GM18868 (cell line): ENCODE results near the gene HOXB5.

Experiments used
- ATAC-seq: cut with Tn5 transposase; IDR thresholded peaks from one replicate; pipeline ENCODE4 v1.9.1; 2021; ENCODE audit warnings: mild to moderate bottlenecking, moderate library complexity; ENCODE audit not compliant: unreplicated experiment

HOXB5 gene

GRCh38 chr17:48593126-48593829 is at the start of gene HOXB5:
TSS of gene HOXB5 (minus strand) at chr17:48593779. CDS start at chr17:48593682, 97 bp downstream.
- ATAC-seq = no peak

- ATAC-seq = no peak
Observed at GRCh38 chr17:48642843-48643696, 49.5 kb upstream of the HOXB5 start.

GRCh38 chr17:48642059-48642842 is 48.7 kb upstream of the HOXB5 start:
- no peak for ATAC-seq

- ATAC-seq = no peak
Observed at GRCh38 chr17:48641541-48642058, 48.0 kb upstream of the HOXB5 start.

GRCh38 chr17:48640858-48641180 is 47.2 kb upstream of the HOXB5 start:
- no peak for ATAC-seq

GRCh38 chr17:48639982-48640857 is 46.6 kb upstream of the HOXB5 start:
- ATAC-seq = no peak

GRCh38 chr17:48639136-48639535 is 45.6 kb upstream of the HOXB5 start:
- ATAC-seq = no peak

GRCh38 chr17:48637323-48638260 is 44.0 kb upstream of the HOXB5 start:
- no peak for ATAC-seq

GRCh38 chr17:48636177-48637018 is 42.8 kb upstream of the HOXB5 start:
- ATAC-seq = peak; percentile 54

GRCh38 chr17:48634493-48635208 is 41.1 kb upstream of the HOXB5 start:
- ATAC-seq = no peak

GRCh38 chr17:48633266-48633677 is 39.7 kb upstream of the HOXB5 start:
- ATAC-seq = no peak

GRCh38 chr17:48632579-48633265 is 39.1 kb upstream of the HOXB5 start:
- ATAC-seq = no peak

- ATAC-seq = no peak
Observed at GRCh38 chr17:48631693-48632578, 38.4 kb upstream of the HOXB5 start.

GRCh38 chr17:48630925-48631692 is 37.5 kb upstream of the HOXB5 start:
- no peak for ATAC-seq
